Mesenchymal stem cell (in vitro differentiated cells and primary cell): ENCODE data around the gene FADS6.
A peak's percentile ranks its signal among the peaks of the same experiment; 100 is the strongest.

Experiments
- DNase-seq: peaks from one replicate; pipeline ENCODE4 v3.0.0-alpha.2; 2013
- H2AFZ ChIP-seq: one replicate; pipeline ENCODE4 v1.6.1; 2013; ENCODE audit warnings: low read depth, mild to moderate bottlenecking, control low read depth, inconsistent platforms, low read length, moderate library complexity
- H2AK5ac ChIP-seq: 2 replicates; pipeline ENCODE4 v1.6.1; 2013; ENCODE audit warnings: low read length, moderate library complexity, mild to moderate bottlenecking, inconsistent platforms; ENCODE audit not compliant: severe bottlenecking
- H2BK120ac ChIP-seq: one replicate; pipeline ENCODE4 v1.6.1; 2013; ENCODE audit warnings: low read depth, mild to moderate bottlenecking, inconsistent platforms, low read length, moderate library complexity
- H2BK12ac ChIP-seq, 2 experiments: one replicate each; pipeline ENCODE4 v1.6.1; 2013; ENCODE audit warnings: inconsistent platforms in 2 of 2, low read length in 2 of 2, mild to moderate bottlenecking in 2 of 2, moderate library complexity in 2 of 2, control low read depth in 1 of 2
- H2BK15ac ChIP-seq: one replicate; pipeline ENCODE4 v1.6.1; 2013; ENCODE audit warnings: mild to moderate bottlenecking, low read depth, inconsistent platforms; ENCODE audit not compliant: poor library complexity, severe bottlenecking
- H2BK5ac ChIP-seq: 2 replicates; pipeline ENCODE4 v1.6.1; 2013; ENCODE audit warnings: low read depth, mild to moderate bottlenecking, low read length, control low read depth, inconsistent platforms; ENCODE audit not compliant: poor library complexity, severe bottlenecking
- H3K14ac ChIP-seq, 2 experiments: one replicate each; pipeline ENCODE4 v1.6.1; 2013; ENCODE audit warnings: inconsistent platforms in 2 of 2, low read length in 2 of 2, control low read depth in 1 of 2, mild to moderate bottlenecking in 1 of 2, moderate library complexity in 1 of 2
- H3K18ac ChIP-seq, 2 experiments: one replicate each; pipeline ENCODE4 v1.6.1; 2013; ENCODE audit warnings: inconsistent platforms in 2 of 2, low read length in 2 of 2, control low read depth in 1 of 2, low read depth in 1 of 2, mild to moderate bottlenecking in 1 of 2
- H3K23ac ChIP-seq, 2 experiments: one replicate each; pipeline ENCODE4 v1.6.1; 2013; ENCODE audit warnings: inconsistent platforms in 2 of 2, low read length in 2 of 2, mild to moderate bottlenecking in 2 of 2, moderate library complexity in 2 of 2, control low read depth in 1 of 2
- H3K27ac ChIP-seq: 2 replicates; pipeline ENCODE4 v1.5.1; 2013; ENCODE audit warnings: mild to moderate bottlenecking, moderate library complexity, low read length, control low read depth, inconsistent platforms; ENCODE audit not compliant: poor library complexity, severe bottlenecking
- H3K27me3 ChIP-seq, 2 experiments: 2 replicates each; pipeline versions ENCODE4 v1.6.1 to v1.7.0; 2013; ENCODE audit warnings: low read length in 2 of 2, mild to moderate bottlenecking in 2 of 2, moderate library complexity in 2 of 2, control low read depth in 1 of 2, inconsistent platforms in 1 of 2; ENCODE audit not compliant: control insufficient read depth in 1 of 2, insufficient read depth in 1 of 2
- H3K36me3 ChIP-seq, 2 experiments: 2 replicates each; pipeline versions ENCODE4 v1.6.1 to v1.7.0; 2013; ENCODE audit warnings: low read length in 2 of 2, control low read depth in 1 of 2, inconsistent platforms in 1 of 2, low read depth in 1 of 2, mild to moderate bottlenecking in 1 of 2; ENCODE audit not compliant: insufficient read depth in 2 of 2, control insufficient read depth in 1 of 2
- H3K4ac ChIP-seq, 2 experiments: one replicate each; pipeline ENCODE4 v1.6.1; 2013; ENCODE audit warnings: inconsistent platforms in 2 of 2, low read length in 2 of 2, mild to moderate bottlenecking in 2 of 2, moderate library complexity in 2 of 2, control low read depth in 1 of 2, low read depth in 1 of 2
- H3K4me1 ChIP-seq: 2 replicates; pipeline ENCODE4 v1.6.1; 2013; ENCODE audit warnings: low read depth, low read length, control low read depth; ENCODE audit not compliant: control insufficient read depth, insufficient read depth
- H3K4me2 ChIP-seq: 2 replicates; pipeline ENCODE4 v1.6.1; 2013; ENCODE audit warnings: low read length, mild to moderate bottlenecking, inconsistent platforms; ENCODE audit not compliant: poor library complexity, severe bottlenecking
- H3K4me3 ChIP-seq, 2 experiments: 2 replicates each; pipeline versions ENCODE4 v1.5.1 to v1.7.0; 2013; ENCODE audit warnings: low read length in 2 of 2, mild to moderate bottlenecking in 2 of 2, control low read depth in 1 of 2, low read depth in 1 of 2; ENCODE audit not compliant: insufficient read depth in 1 of 2
- H3K79me1 ChIP-seq: replicated peaks from 2 replicates; pipeline ENCODE4 v1.6.1; 2013; ENCODE audit warnings: mild to moderate bottlenecking, control low read depth, low read length, inconsistent platforms; ENCODE audit not compliant: poor library complexity, severe bottlenecking
- H3K9ac ChIP-seq: 2 replicates; pipeline ENCODE4 v1.7.0; 2013; ENCODE audit warnings: mild to moderate bottlenecking, low read length, moderate library complexity
- H3K9me3 ChIP-seq: 2 replicates; pipeline ENCODE4 v1.7.0; 2013; ENCODE audit warnings: mild to moderate bottlenecking, low read length; ENCODE audit not compliant: control insufficient read depth
- H4K8ac ChIP-seq: one replicate; pipeline ENCODE4 v1.6.1; 2013; ENCODE audit warnings: inconsistent platforms, mild to moderate bottlenecking, low read length, moderate library complexity
- H4K91ac ChIP-seq: one replicate; pipeline ENCODE4 v1.6.1; 2013; ENCODE audit warnings: mild to moderate bottlenecking, low read length, inconsistent platforms
- WGBS: methylation state at CpG from one replicate; pipeline ENCODE4 v1.1.7; 2013; ENCODE audit warnings: mixed read lengths; 5-methylcytosine and 5-hydroxymethylcytosine counted together

Gene FADS6

GRCh38 chr17:74836691-74837467 lies 56.6 kb downstream of the FADS6 start:
- Histone ChIP-seq H2BK5ac (no peak overlapping the region), H3K9ac (no peak overlapping the region), H2AFZ (no peak overlapping the region), H4K91ac (no peak overlapping the region), H2AK5ac (no peak overlapping the region), H3K4me3 (no peak overlapping the region), H3K4ac (no peak overlapping the region), H3K4me2 (no peak overlapping the region), H3K79me1 (no peaks in the 10 kb centered on the region), H2BK15ac (no peak overlapping the region), H2BK12ac (no peak overlapping the region), H3K18ac (no peak overlapping the region), H3K14ac (no peak overlapping the region), H3K4me1 (peaks cover 26% of the 10 kb centered on the region), H3K23ac (no peak overlapping the region), H3K27me3 (no peaks in the 10 kb centered on the region), H3K9me3 (no peaks in the 10 kb centered on the region), H2BK120ac (no peak overlapping the region), H3K36me3 (peaks cover 14 to 54% of the 10 kb centered on the region in 2 experiments), H4K8ac (no peak overlapping the region), H3K27ac (no peak overlapping the region)
- DNase-seq, result no peak
- 97% methylated on average over 19 of the region's 19 CpGs for WGBS

DNA sequence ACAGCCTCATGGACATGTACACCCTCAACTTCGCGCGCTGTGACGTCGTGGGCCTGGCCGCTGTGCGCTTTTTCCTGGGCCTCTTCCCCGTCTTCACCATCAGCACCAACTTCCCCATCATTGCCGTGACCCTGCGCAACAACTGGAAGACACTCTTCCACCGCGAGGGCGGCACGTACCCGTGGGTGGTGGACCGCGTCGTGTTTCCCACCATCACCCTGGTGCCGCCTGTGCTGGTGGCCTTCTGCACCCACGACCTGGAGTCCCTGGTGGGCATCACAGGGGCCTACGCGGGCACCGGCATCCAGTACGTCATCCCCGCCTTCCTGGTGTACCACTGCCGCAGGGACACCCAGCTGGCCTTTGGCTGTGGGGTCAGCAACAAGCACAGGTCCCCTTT lies 57.2 kb downstream of the FADS6 start:
- Histone ChIP-seq H3K27me3 (no peaks in the 10 kb centered on the region), H3K9me3 (no peaks in the 10 kb centered on the region), H3K27ac (no peak overlapping the region), H2BK12ac (no peak overlapping the region), H4K91ac (no peak overlapping the region), H3K4ac (no peak overlapping the region), H3K79me1 (no peaks in the 10 kb centered on the region), H3K4me2 (no peak overlapping the region), H4K8ac (no peak overlapping the region), H3K14ac (no peak overlapping the region), H3K23ac (no peak overlapping the region), H3K36me3 (peaks cover 14 to 60% of the 10 kb centered on the region in 2 experiments), H2AK5ac (no peak overlapping the region), H2BK5ac (no peak overlapping the region), H2BK15ac (no peak overlapping the region), H3K4me1 (peaks cover 20% of the 10 kb centered on the region), H2AFZ (no peak overlapping the region), H3K9ac (no peak overlapping the region), H3K18ac (no peak overlapping the region), H2BK120ac (no peak overlapping the region), H3K4me3 (no peak overlapping the region)
- 97% methylated on average over 26 of the region's 26 CpGs for WGBS
- DNase-seq, result no peak

DNA sequence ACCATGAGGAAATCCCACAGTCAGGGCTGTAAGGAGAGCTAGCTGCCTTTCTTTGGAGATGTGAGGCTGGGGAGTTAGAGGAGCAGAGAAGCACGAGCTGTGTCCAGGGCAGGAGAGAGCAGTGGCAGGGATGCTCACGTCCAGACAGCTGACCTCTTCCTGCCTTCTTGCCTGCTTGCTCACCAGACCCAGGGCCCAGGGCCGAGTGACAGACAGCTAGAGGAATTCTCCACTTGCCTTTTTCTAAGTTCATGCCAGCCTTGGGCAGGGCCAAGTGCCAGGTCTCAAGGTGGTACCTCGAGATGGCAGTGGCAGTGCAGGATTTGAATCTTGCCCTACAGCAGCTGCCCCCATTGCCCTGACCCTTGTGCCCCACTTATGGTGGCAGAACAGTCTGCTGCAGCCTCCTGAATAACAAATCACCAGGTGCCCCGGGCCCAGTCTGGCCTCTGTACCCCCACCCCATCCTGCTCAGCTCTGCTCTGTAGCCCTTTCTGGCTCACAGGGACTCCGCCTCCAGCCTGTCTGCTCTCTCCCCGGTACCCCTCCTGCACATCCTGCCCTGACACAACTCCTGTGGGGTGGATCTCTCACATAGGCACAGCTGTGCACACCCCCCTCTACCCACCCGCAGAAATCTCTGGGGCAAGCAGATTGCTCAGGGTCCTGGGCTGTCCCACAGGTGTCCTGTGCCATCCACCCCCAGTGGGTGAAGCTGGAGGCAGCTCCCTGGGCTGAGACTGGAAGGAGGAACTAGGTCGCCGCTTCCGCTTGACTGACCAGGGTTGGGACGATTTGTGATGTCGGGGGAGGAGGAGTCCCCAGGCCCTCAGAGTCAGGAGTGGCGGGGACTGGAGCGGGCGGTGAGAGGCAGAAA lies 59.7 kb downstream of the FADS6 start:
- no peak overlapping the region for H2BK15ac ChIP-seq
- no peaks in the 10 kb centered on the region for H3K27me3 ChIP-seq
- no peak overlapping the region for H3K4me3 ChIP-seq
- H2BK5ac ChIP-seq, result no peak overlapping the region
- H3K79me1 ChIP-seq, result no peaks in the 10 kb centered on the region
- no peak overlapping the region for H3K14ac ChIP-seq
- no peak overlapping the region for H3K9ac ChIP-seq
- H3K36me3 ChIP-seq, result peaks cover 21 to 73% of the 10 kb centered on the region in 2 experiments
- no peak overlapping the region for H3K4ac ChIP-seq
- H2BK12ac ChIP-seq, result no peak overlapping the region
- WGBS, result 68% methylated on average over 14 of the region's 16 CpGs
- H2BK120ac ChIP-seq, result no peak overlapping the region
- H4K91ac ChIP-seq, result no peak overlapping the region
- H2AK5ac ChIP-seq, result no peak overlapping the region
- peaks cover 12% of the 10 kb centered on the region for H3K4me1 ChIP-seq
- no peak overlapping the region for H3K23ac ChIP-seq
- no peak for DNase-seq
- H2AFZ ChIP-seq, result no peak overlapping the region
- H3K18ac ChIP-seq, result no peak overlapping the region
- H3K4me2 ChIP-seq, result no peak overlapping the region
- H4K8ac ChIP-seq, result no peak overlapping the region
- no peaks in the 10 kb centered on the region for H3K9me3 ChIP-seq
- H3K27ac ChIP-seq, result no peak overlapping the region

DNA sequence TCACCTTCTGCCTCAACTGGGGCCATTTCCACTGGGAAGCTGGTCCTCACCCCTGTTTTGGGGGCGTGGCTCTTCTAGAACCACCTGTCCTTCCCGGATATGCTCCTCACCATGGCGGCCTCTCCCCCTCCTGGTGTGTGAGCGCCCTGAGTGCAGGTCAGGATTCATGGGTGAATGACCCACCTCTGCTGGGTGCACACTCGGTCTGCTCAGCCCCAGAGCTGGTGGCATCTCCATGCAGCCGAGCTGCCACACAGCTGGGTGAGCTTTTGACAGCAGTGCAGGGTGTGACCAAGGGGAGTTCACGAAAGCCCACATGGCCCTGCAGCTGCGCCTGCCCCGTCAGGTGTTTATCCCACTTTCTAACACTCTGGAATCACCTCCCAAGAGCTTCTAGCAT lies 61.0 kb downstream of the FADS6 start:
- Histone ChIP-seq H4K91ac (peak overlapping the region; percentile 25), H2BK12ac (no peak overlapping the region), H2AFZ (no peak overlapping the region), H3K4me1 (peaks cover 12% of the 10 kb centered on the region), H3K4me2 (no peak overlapping the region), H3K36me3 (peaks cover 25 to 72% of the 10 kb centered on the region in 2 experiments), H3K14ac (no peak overlapping the region), H3K18ac (no peak overlapping the region), H3K27ac (no peak overlapping the region), H3K9ac (no peak overlapping the region), H2BK15ac (no peak overlapping the region), H3K23ac (no peak overlapping the region), H2BK120ac (no peak overlapping the region), H3K4ac (no peak overlapping the region), H4K8ac (no peak overlapping the region), H3K27me3 (no peaks in the 10 kb centered on the region), H2BK5ac (no peak overlapping the region), H2AK5ac (no peak overlapping the region), H3K4me3 (no peak overlapping the region), H3K79me1 (no peaks in the 10 kb centered on the region), H3K9me3 (no peaks in the 10 kb centered on the region)
- no peak for DNase-seq
- WGBS, result 87% methylated on average over 8 of the region's 9 CpGs
